GM23248 (cell line): ENCODE measurements around the gene IRF4. TPM values are rescaled to one million over a fixed set of nuclear protein-coding genes. Genes with fewer than 3 reads are reported as not detected.

Experiments
- DNase-seq: peaks from one replicate; pipeline ENCODE4 v3.0.0-alpha.2; 2015
- H2AFZ ChIP-seq: fragments of 200-600 bp; sonication (generic); 2 replicates; pipeline ENCODE4 v1.6.1; 2016; ENCODE audit warnings: antibody characterized with exemption
- H3F3A ChIP-seq: fragments of 200-600 bp; sonication (generic); 2 replicates; pipeline ENCODE4 v1.6.1; 2016; ENCODE audit warnings: mild to moderate bottlenecking, antibody characterized with exemption, mixed run types; ENCODE audit not compliant: insufficient read depth
- H3K27ac ChIP-seq: fragments of 200-600 bp; sonication (generic); 2 replicates; pipeline ENCODE4 v1.5.1; 2016; ENCODE audit warnings: mild to moderate bottlenecking
- H3K27me3 ChIP-seq: fragments of 200-600 bp; sonication (generic); replicated peaks from 2 replicates; pipeline ENCODE4 v1.6.1; 2016; ENCODE audit warnings: mild to moderate bottlenecking; ENCODE audit not compliant: insufficient read depth
- H3K36me3 ChIP-seq: fragments of 200-600 bp; sonication (generic); 2 replicates; pipeline ENCODE4 v1.6.1; 2016; ENCODE audit warnings: low read depth, mild to moderate bottlenecking
- H3K4me1 ChIP-seq: fragments of 200-600 bp; sonication (generic); 2 replicates; pipeline ENCODE4 v1.6.1; 2016; ENCODE audit warnings: mild to moderate bottlenecking; ENCODE audit not compliant: insufficient read depth
- H3K4me2 ChIP-seq: fragments of 200-600 bp; sonication (generic); one replicate; pipeline ENCODE4 v1.6.1; 2016; ENCODE audit warnings: mild to moderate bottlenecking; ENCODE audit not compliant: unreplicated experiment
- H3K4me3 ChIP-seq: fragments of 200-600 bp; sonication (generic); 2 replicates; pipeline ENCODE4 v1.5.1; 2016; ENCODE audit warnings: mild to moderate bottlenecking
- H3K79me2 ChIP-seq: fragments of 200-600 bp; sonication (generic); 2 replicates; pipeline ENCODE4 v1.6.1; 2016; ENCODE audit warnings: mild to moderate bottlenecking; ENCODE audit not compliant: insufficient read depth
- H3K9ac ChIP-seq: fragments of 200-600 bp; sonication (generic); 2 replicates; pipeline ENCODE4 v1.6.1; 2016; ENCODE audit warnings: mild to moderate bottlenecking
- H3K9me2 ChIP-seq: fragments of 200-600 bp; sonication (generic); 2 replicates; pipeline ENCODE4 v1.6.1; 2016; ENCODE audit warnings: mixed run types, mild to moderate bottlenecking, moderate library complexity; ENCODE audit not compliant: insufficient read depth
- H3K9me3 ChIP-seq: fragments of 200-600 bp; sonication (generic); one replicate; pipeline ENCODE4 v1.6.1; 2017; ENCODE audit warnings: low read depth
- H4K20me1 ChIP-seq: fragments of 200-600 bp; sonication (generic); 2 replicates; pipeline ENCODE4 v1.6.0; 2016; ENCODE audit not compliant: insufficient read depth
- EZH2 ChIP-seq: fragments of 200-600 bp; sonication (generic); IDR thresholded peaks from 2 replicates; pipeline ENCODE4 v1.6.1; 2018; ENCODE audit warnings: antibody characterized with exemption, mild to moderate bottlenecking; ENCODE audit not compliant: insufficient read depth, poor library complexity, severe bottlenecking
- EZH2phosphoT487 ChIP-seq: fragments of 200-600 bp; sonication (generic); IDR thresholded peaks from 2 replicates; pipeline ENCODE4 v1.6.1; 2018; ENCODE audit warnings: antibody characterized with exemption, moderate library complexity, mild to moderate bottlenecking, low read depth; ENCODE audit not compliant: insufficient read depth
- WGBS, 2 experiments: methylation state at CpG; one replicate each; pipeline ENCODE4 v1.1.6; 2015 to 2017; ENCODE audit warnings: low lambda C conversion rate in 2 of 2, low coverage in 1 of 2; ENCODE audit errors: missing lambda C conversion rate in 2 of 2; 5-methylcytosine and 5-hydroxymethylcytosine counted together
- in situ Hi-C: fragments of 300-500 bp; cut with MboI; formaldehyde crosslinking; loops from 2 replicates; pipeline ENCODE4 v1.15.0; 2020
- polyA plus RNA-seq: library from polyadenylated mRNA; unstranded; fragments of >200 nt; fragmentation: Nextera tagmentation; extraction: Ambion mirVana; gene quantifications from 2 replicates; pipeline ENCODE4 v1.2.1, GENCODE V29; 2016
- total RNA-seq: library from RNA; depleted of rRNA; stranded (reverse); fragments of >200 nt; shearing (Covaris generic); gene quantifications from 2 replicates; pipeline ENCODE4 v1.2.3, GENCODE V29; 2014

The IRF4 gene
- total and polyA plus RNA-seq, 2 experiments from 2014 or later: 0.23 TPM; not detected in 1

- no peak overlapping the region for H3K27ac ChIP-seq
- no peaks in the 10 kb centered on the region for H3K79me2 ChIP-seq
- WGBS, 2 experiments: 20 to 25% methylated on average over 5 of the region's 5 CpGs
- TF ChIP-seq EZH2phosphoT487: no peak
- no peak for TF ChIP-seq EZH2
- no peaks in the 10 kb centered on the region for H3K9me2 ChIP-seq
- no peak for DNase-seq
- H3K4me3 ChIP-seq: no peak overlapping the region
- H3F3A ChIP-seq: no peaks in the 10 kb centered on the region
- H4K20me1 ChIP-seq: no peaks in the 10 kb centered on the region
- H3K9ac ChIP-seq: no peak overlapping the region
- 0 out of 2 replicates have a peak, but pooled peaks cover 4% of the 10 kb centered on the region for H3K4me1 ChIP-seq
- no peaks in the 10 kb centered on the region for H3K9me3 ChIP-seq
- peaks cover 25% of the 10 kb centered on the region for H3K27me3 ChIP-seq
- no peak overlapping the region for H3K4me2 ChIP-seq
- in situ Hi-C loops: no loop called here
- no peaks in the 10 kb centered on the region for H3K36me3 ChIP-seq
- no peak overlapping the region for H2AFZ ChIP-seq
Measured at GRCh38 chr6:454148-454991, 62.8 kb downstream of the IRF4 start.

DNA sequence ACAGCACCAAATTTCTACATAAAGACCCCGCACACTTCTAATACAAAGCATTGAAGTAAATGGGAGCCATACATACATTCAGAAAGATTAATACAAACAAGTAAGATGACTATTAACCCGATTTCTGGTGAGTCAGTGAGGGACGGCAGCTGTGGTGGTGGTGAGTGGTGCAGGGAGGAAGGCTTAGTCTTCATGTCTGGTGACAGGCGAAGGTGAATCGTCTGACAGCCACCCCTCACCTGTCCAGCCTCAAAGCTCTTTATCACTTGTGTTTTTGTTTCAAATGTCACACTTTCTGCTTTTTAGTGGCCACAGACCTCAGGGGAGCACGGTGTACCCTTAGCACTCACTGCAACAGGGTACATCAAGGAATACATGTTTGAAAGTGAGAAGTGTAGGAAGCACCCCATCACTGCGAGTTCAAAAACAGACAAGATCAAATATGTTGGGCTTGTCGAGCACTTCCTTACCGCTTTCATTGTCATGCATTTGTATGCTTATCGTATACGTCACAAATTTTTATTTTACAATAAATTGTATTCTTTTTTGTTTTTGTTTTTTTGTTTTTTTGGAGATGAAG is 63.5 kb downstream of the IRF4 start:
- peaks cover 29% of the 10 kb centered on the region for H3K27me3 ChIP-seq
- no peaks in the 10 kb centered on the region for H3F3A ChIP-seq
- no peak overlapping the region for H3K4me3 ChIP-seq
- no peaks in the 10 kb centered on the region for H4K20me1 ChIP-seq
- no peaks in the 10 kb centered on the region for H3K9me2 ChIP-seq
- no peaks in the 10 kb centered on the region for H3K36me3 ChIP-seq
- 56 to 62% methylated on average over 11 of the region's 11 CpGs for WGBS, 2 experiments
- H3K4me1 ChIP-seq: 0 out of 2 replicates have a peak, but pooled peaks cover 4% of the 10 kb centered on the region
- no peaks in the 10 kb centered on the region for H3K9me3 ChIP-seq
- H3K4me2 ChIP-seq: no peak overlapping the region
- no peak overlapping the region for H3K27ac ChIP-seq
- no peak overlapping the region for H2AFZ ChIP-seq
- DNase-seq: no peak
- H3K9ac ChIP-seq: no peak overlapping the region
- TF ChIP-seq EZH2 (no peak), EZH2phosphoT487 (no peak)
- no peaks in the 10 kb centered on the region for H3K79me2 ChIP-seq
- in situ Hi-C loops: no loop called here

GRCh38 chr6:455835-456234 is 64.3 kb downstream of the IRF4 start:
- Histone ChIP-seq H3K4me1 (0 out of 2 replicates have a peak, but pooled peaks cover 4% of the 10 kb centered on the region), H3K36me3 (no peaks in the 10 kb centered on the region), H3F3A (no peaks in the 10 kb centered on the region), H3K27ac (no peak overlapping the region), H3K4me3 (no peak overlapping the region), H3K9me2 (no peaks in the 10 kb centered on the region), H3K9me3 (no peaks in the 10 kb centered on the region), H4K20me1 (no peaks in the 10 kb centered on the region), H3K4me2 (no peak overlapping the region), H3K27me3 (peaks cover 30% of the 10 kb centered on the region), H2AFZ (no peak overlapping the region), H3K9ac (no peak overlapping the region), H3K79me2 (no peaks in the 10 kb centered on the region)
- no peak for DNase-seq
- WGBS, 2 experiments: 54 to 58% methylated on average over 8 of the region's 8 CpGs
- TF ChIP-seq EZH2phosphoT487 (no peak), EZH2 (no peak)
- in situ Hi-C loops: no loop called here

DNA sequence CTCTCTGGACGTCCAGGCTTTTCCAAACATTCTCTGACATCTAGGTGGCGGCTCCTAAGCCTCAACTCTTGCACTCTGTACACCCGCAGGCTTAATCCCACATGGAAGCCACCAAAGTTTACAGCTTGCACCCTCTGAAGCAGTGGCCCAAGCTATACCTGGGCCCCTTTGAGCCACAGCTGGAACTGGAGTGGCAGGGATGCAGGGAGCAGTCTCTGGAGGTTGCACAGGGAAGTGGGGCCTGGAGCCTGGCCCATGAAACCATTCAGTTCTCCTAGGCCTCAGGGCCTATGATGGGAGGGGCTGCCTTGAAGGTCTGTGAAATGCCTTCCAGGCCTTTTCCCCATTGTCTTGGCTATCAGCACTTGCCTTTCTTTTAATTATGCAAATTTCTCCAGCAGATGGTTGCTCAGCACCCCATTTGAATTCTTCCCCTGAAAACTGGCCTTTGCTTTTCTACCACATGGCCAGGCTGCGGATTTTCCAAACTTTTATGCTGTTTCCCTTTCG is 64.9 kb downstream of the IRF4 start:
- Histone ChIP-seq H2AFZ (no peak overlapping the region), H3K79me2 (no peaks in the 10 kb centered on the region), H3K4me2 (no peak overlapping the region), H3K36me3 (no peaks in the 10 kb centered on the region), H3K4me3 (no peak overlapping the region), H4K20me1 (no peaks in the 10 kb centered on the region), H3K9ac (no peak overlapping the region), H3F3A (no peaks in the 10 kb centered on the region), H3K27ac (no peak overlapping the region), H3K9me3 (no peaks in the 10 kb centered on the region), H3K4me1 (0 out of 2 replicates have a peak, but pooled peaks cover 4% of the 10 kb centered on the region), H3K9me2 (no peaks in the 10 kb centered on the region), H3K27me3 (peaks cover 35% of the 10 kb centered on the region)
- TF ChIP-seq EZH2phosphoT487: no peak
- TF ChIP-seq EZH2: no peak
- in situ Hi-C loops: no loop called here
- DNase-seq: no peak
- 50 to 58% methylated on average over 5 of the region's 5 CpGs for WGBS, 2 experiments
